HEK293 (cell line): ENCODE results near the gene CALML3.

ENCODE experiments used
- CTCF ChIP-seq: fragments of 450-650 bp; formaldehyde crosslinking; IDR thresholded peaks from 2 replicates; pipeline ENCODE4 v1.5.1; 2016; ENCODE audit warnings: missing biosample characterization, missing genetic modification characterization
- GFI1B ChIP-seq: fragments of 450-650 bp; formaldehyde crosslinking; IDR thresholded peaks from 2 replicates; pipeline ENCODE4 v1.5.1; 2016; ENCODE audit warnings: missing biosample characterization, missing genetic modification characterization
- GLIS1 ChIP-seq: fragments of 450-650 bp; formaldehyde crosslinking; IDR thresholded peaks from 2 replicates; pipeline ENCODE4 v1.5.1; 2016; ENCODE audit warnings: missing biosample characterization, missing genetic modification characterization
- YY1 ChIP-seq: fragments of 450-650 bp; formaldehyde crosslinking; IDR thresholded peaks from 2 replicates; pipeline ENCODE4 v1.5.1; 2018; ENCODE audit warnings: missing biosample characterization, missing genetic modification characterization
- ZBTB11 ChIP-seq: fragments of 450-650 bp; formaldehyde crosslinking; conservative IDR thresholded peaks from 2 replicates; pipeline ENCODE4 v1.5.1; 2016; ENCODE audit warnings: low read depth, missing biosample characterization, missing genetic modification characterization
- ZNF645 ChIP-seq: fragments of 450-650 bp; formaldehyde crosslinking; IDR thresholded peaks from 2 replicates; pipeline ENCODE4; 2016; ENCODE audit warnings: missing biosample characterization, missing genetic modification characterization
- ZNF777 ChIP-seq: fragments of 450-650 bp; formaldehyde crosslinking; IDR thresholded peaks from 2 replicates; pipeline ENCODE4 v1.5.1; 2017; ENCODE audit warnings: missing biosample characterization, missing genetic modification characterization, borderline replicate concordance

- TF ChIP-seq CTCF (tag by site-specific recombination) (no peak), ZBTB11 (tag by site-specific recombination) (no peak), YY1 (tag by site-specific recombination) (no peak), GLIS1 (no peak), ZNF777 (no peak), ZNF645 (tag by site-specific recombination) (no peak), GFI1B (no peak)
Measured at GRCh38 chr10:5540891-5541290, 16.1 kb downstream of the CALML3 start.
